ENCODE data around the gene PUSL1.

PUSL1 gene

DNA sequence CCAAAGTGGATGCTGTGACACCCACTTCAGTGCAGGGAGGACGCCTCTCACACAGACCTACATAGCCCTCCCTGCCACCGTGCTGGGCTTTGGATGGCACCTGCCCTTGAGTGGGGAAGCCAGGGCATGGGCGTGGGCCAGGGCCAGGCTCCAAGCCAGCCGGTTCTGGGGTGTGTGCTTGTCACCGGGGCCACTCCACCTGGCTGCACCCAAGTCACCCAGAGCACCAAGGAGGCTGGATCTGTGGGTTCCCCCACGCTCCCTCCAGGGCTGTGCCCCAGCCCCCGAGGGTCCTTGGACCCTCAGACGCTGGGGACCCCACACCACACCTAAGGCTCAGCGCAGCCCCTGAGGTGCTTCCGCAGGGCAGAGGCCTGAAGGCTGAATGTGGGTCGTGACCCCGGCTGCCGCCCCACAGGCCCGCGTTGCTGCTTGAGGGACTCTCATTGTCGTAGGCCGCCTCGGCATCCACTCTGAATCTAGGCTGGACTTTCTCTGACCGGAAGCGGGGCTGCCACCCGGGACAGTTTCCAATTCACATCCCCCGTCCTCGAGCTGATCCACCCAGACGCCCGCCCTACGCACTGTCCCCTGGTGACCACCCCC lies 48.5 kb downstream of the PUSL1 start:
- DNase-seq, result no peak

DNA sequence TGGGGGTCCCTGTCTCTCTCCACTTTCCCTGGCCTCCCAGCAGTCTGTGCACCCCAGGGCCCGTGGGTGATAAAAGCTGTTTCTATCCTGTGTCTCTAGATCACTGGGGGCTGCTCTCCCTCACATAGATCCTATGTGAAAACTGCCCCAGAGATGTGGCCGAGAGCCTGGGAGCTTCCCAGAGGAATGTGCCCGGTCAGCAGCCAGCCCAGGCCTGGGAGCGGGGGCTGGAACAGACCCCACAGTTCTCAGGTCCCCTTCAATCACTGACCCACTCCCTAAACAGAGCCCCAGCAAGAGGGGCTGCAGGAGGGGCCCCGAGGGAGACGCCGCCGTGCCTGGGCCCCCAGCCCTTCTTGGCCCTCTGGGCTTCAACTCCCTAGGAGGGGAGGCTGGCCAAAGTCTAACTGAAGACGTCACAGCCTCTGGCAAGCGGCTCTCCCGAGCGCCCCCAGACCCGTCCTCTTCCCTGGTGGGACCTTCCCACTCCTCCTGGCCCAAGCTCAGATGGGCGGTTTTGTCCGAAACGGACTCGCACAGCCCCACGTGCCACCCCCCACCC lies 49.6 kb downstream of the PUSL1 start:
- DNase-seq, result no peak

DNA sequence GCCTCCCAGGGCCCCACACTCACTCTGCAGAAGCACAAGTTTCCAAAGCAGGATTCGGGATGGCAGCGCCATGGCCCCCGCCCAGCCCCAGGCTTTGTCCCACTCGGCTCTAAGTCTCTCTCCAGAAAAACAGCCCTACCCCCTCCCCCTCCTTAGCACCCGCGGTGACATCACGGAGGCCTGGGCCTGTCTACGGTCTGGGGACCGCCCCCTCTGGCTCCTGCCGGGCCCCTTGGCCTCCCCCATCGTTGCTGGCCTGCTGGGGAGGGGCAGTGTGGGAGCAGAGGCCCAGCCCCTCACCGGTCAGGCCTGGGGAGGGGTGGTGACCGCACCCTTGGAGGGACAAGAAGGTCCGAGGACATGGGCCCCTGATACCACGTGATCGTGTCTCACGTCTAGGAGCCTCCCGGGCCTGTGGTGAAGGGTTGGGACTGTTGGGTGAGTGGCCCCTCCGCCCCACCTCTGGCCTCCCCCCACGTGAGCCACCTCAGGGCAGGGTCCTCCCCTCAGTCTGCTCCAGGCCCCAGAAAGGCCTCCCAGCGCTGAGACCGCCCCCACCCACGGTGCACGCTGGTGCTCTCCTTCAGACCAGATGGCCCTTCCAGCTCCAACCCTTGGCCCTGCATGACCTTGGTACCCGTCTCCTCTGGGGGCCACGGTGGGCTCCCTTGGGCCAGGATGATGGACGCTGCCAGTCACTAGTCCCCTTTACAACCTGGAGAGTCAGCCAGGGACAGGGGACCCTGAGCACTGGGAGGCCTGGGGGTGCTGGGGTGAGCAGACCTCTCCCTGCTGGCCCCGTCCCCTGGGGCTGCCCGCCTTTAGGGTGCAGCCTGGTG lies 50.3 kb downstream of the PUSL1 start, which contains the start of gene MXRA8:
TSS of gene MXRA8 (minus strand) at position 123 of the 839 bp plus-strand sequence. CDS start at position 72, 51 bp downstream.
- no peak for DNase-seq

DNA sequence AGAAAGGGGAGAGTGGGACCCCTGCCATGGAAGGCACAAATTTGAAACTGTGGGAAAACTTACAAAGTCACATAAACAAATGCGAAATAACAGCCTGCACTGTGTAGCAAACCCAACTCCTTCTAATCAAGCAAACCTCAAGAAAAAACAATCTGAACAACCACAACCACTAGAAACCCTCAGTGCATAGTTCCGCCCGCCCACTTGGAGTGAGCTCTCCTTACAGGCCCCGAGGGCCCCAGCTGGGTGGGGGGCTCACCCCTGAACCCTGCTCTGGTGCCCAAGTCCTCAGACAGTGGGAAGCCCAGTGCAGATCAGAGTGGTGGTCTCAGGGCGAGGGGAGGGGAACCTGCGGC lies 50.9 kb downstream of the PUSL1 start:
- no peak for DNase-seq

DNA sequence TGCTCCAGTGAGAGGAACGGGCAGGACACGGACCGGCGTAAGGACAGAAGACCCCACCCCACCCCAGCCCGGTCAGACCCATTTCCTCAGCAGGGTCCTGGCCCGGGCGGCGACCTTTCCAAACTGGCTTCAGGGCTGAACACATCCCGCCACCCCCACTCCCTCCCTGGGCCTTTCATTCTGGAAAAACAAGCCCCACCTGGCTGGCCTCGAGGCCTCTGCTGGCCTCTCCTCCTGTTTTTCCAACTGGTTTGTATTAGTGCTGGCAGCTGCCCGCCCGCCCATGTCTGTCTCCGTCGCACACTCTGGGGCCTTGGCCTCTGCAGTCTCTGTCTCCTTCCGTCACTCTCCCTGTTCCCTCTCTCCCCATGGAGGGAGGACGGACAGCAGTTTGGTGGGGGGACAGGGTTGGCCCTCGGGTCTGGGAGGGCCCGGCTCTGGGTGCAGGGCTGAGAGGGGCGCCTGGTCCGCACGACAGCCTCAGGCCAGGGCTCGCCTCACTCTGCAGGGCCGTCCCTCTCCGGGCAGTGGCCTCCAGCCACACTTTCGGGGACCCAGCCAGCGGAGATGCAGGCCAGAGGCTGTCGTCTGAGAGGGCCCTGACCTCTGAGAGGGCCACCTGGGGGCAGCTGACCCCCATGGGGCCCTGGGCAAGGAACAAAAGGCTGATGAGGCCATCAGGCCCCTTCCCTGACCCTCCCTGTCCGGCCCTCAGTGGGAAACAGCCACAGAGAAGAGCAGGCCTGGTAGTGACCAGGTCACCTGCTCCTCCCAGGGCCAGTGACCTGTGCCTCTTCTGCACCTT lies 51.5 kb downstream of the PUSL1 start:
- no peak for DNase-seq

DNA sequence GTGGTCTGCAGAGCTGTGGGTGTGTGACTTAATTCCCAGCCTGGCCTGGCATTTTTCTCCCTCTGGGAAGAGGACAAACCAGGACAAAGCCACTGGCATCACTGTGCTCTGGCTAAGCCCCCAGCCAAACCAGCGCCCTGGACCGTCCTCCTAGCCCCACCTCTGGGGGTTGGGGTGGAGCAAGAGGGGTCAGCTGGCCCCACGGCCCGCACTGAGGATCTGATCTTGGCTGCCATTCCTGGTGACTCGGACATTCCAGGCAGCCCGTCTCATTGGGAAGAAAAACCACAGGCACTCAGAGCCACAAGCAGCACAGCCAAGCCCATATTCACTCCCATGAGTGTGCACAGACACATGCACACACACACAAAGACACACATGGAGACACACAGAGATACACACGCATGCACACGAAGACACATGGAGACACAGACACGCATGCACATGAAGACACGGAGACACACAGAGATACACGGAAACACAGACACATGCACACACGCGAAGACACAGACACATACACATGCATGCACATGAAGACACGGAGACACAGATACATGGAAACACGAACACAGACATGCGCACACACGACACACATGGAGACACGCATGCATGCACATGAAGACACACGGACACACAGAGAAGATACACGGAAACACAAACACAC lies 52.2 kb downstream of the PUSL1 start:
- no peak for DNase-seq

All from activated CD4-positive, alpha-beta T cell treated with anti-CD3 and anti-CD28 coated beads, Interleukin-2, Interleukin-6, amounts not matched to agents 100 ng/mL and 50 ng/mL, durations not matched to agents 16 hours and 8 hours (primary cell).